IPS-NIHi7 (cell line): Measurements from ENCODE around the gene CCDC86.

Experiments
- DNase-seq: peaks from one replicate; pipeline ENCODE4 v3.0.0; 2012; ENCODE audit warnings: mixed read lengths; ENCODE audit errors: extremely low spot score

The CCDC86 gene

GRCh38 chr11:60852982-60853950 is 11.4 kb downstream of the CCDC86 start:
- no peak for DNase-seq

GRCh38 chr11:60854140-60854846 is 12.4 kb downstream of the CCDC86 start:
- DNase-seq = no peak

GRCh38 chr11:60854847-60855725 is 13.2 kb downstream of the CCDC86 start:
- no peak for DNase-seq

- DNase-seq = no peak
These were observed 14.1 kb downstream of the CCDC86 start, which contains the start of gene PTGDR2 for GRCh38 chr11:60855726-60856633. Gene PTGDR2, minus strand, starts transcription at chr11:60855950. Its CDS starts 2,228 bp downstream, at chr11:60853722.

GRCh38 chr11:60857378-60858232 is 15.7 kb downstream of the CCDC86 start:
- no peak for DNase-seq

GRCh38 chr11:60858236-60858635 is 16.3 kb downstream of the CCDC86 start:
- no peak for DNase-seq

GRCh38 chr11:60858731-60859464 is 17.0 kb downstream of the CCDC86 start:
- no peak for DNase-seq

GRCh38 chr11:60859616-60860250 is 17.8 kb downstream of the CCDC86 start:
- no peak for DNase-seq

GRCh38 chr11:60860943-60861342 is 19.0 kb downstream of the CCDC86 start:
- DNase-seq = no peak

GRCh38 chr11:60862171-60862570 is 20.3 kb downstream of the CCDC86 start:
- no peak for DNase-seq

GRCh38 chr11:60863550-60864521 is 21.9 kb downstream of the CCDC86 start:
- no peak for DNase-seq

GRCh38 chr11:60864856-60865513 is 23.1 kb downstream of the CCDC86 start:
- no peak for DNase-seq

- DNase-seq = no peak
These were observed 25.3 kb downstream of the CCDC86 start, which contains the start of gene ZP1 for GRCh38 chr11:60866911-60867870. Gene ZP1, plus strand, starts transcription at chr11:60867542. Its CDS starts 20 bp downstream, at chr11:60867562.

GRCh38 chr11:60867871-60868681 is 26.2 kb downstream of the CCDC86 start:
- no peak for DNase-seq
